ENCODE data around the gene WDR64.

DNA sequence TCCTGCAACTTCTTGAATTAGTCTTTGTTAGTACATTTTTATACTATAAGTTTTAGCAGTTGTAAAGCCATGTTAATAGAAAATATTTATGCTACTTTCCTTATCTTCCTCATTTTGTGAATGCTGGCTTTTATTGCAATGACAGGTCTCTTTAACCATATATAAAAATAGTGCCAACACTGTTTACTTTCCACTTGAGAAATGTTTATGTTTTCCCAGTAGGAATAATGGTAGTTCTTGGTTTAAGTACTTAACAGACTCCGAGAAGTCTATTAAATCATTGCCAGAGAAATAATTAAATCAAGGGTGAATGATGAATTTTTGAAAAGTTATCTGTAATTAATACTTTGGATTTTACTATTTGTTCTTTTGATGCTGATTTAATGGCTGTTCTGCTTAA lies 21.6 kb upstream of the WDR64 start:
- TF ChIP-seq, protein P1, sequence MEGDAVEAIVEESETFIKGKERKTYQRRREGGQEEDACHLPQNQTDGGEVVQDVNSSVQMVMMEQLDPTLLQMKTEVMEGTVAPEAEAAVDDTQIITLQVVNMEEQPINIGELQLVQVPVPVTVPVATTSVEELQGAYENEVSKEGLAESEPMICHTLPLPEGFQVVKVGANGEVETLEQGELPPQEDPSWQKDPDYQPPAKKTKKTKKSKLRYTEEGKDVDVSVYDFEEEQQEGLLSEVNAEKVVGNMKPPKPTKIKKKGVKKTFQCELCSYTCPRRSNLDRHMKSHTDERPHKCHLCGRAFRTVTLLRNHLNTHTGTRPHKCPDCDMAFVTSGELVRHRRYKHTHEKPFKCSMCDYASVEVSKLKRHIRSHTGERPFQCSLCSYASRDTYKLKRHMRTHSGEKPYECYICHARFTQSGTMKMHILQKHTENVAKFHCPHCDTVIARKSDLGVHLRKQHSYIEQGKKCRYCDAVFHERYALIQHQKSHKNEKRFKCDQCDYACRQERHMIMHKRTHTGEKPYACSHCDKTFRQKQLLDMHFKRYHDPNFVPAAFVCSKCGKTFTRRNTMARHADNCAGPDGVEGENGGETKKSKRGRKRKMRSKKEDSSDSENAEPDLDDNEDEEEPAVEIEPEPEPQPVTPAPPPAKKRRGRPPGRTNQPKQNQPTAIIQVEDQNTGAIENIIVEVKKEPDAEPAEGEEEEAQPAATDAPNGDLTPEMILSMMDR (IDR thresholded peaks at IDR 0.05): no peak
- TF ChIP-seq RAD21 (conservative IDR thresholded peaks at IDR 0.05 in 1 of 2, IDR thresholded peaks at IDR 0.05 in 1 of 2) (no peak), JUN (IDR thresholded peaks at IDR 0.05) (no peak), RCOR1 (IDR thresholded peaks at IDR 0.05; ENCODE audit: low read depth, low read length) (no peak), ESRRA (IDR thresholded peaks at IDR 0.05; ENCODE audit: borderline replicate concordance, low read length) (no peak), POLR2A (IDR thresholded peaks at IDR 0.05; ENCODE audit: low read length) (no peak), EP300 (IDR thresholded peaks at IDR 0.05) (no peak), SREBF2 (IDR thresholded peaks at IDR 0.05) (no peak), ZNF302 (CRISPR knock-in tag; IDR thresholded peaks at IDR 0.05) (no peak)

All from A549 (cell line).